ENCODE results near the gene IFFO2. TPM values are rescaled to one million over a fixed set of nuclear protein-coding genes. Genes with fewer than 3 reads are reported as not detected.

Gene IFFO2
- total RNA-seq, 1 donor from 2014 or later: 34.6 TPM

DNA sequence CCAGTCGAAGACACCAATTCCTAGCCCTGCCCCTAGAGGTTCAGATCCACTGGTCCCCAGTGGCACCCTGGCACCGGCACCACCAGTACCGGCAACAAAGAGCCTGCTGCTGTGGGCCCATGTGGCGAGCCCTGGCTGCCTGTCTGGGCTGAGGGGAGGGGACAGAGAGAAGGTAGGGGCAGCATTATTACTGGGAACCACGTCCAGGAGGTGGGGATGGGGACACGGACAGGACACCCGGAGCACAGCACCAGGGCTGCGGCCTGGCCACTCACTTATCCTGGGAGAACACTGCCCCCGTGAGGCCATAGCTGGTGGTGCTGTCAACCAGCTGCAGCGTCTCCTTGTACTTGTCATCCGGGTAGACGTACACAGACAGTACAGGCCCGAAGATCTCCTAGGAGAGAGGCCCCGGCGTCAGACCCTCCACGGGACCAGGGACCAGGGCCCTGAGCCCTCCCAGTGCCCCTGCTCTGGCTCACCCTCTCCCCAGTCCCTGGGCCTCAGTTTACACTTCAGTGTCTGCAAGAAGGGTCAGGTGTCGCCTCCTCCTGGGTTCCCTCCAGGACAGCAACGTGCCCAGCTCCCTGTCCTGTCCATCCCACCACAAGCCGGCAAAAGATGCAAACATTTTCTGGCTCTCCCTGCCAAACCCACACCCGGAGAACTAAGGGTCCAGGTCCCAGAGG, 81.2 kb downstream of the IFFO2 start:
- no peaks in the 10 kb centered on the region for H3K9me3 ChIP-seq
- no peak overlapping the region for H3K4me3 ChIP-seq
- no peak for DNase-seq (ENCODE audit: extremely low spot score in 2 of 2)
- H3K4me1 ChIP-seq: no peaks in the 10 kb centered on the region
- peaks cover 0 to 4% of the 10 kb centered on the region in 2 donors for H3K36me3 ChIP-seq
- intact Hi-C loops (cut with DNase I): loop anchor here (10.0 kb wide), 1 partner anchor 280 kb away; no protein-coding TSS in a partner anchor
- no peak overlapping the region for H3K27ac ChIP-seq
- TF ChIP-seq POLR2A (IDR thresholded peaks at IDR 0.05) (no peak), POLR2AphosphoS5 (IDR thresholded peaks at IDR 0.05; ENCODE audit: insufficient read depth in 1 of 2, low read depth in 1 of 2) (no peak)
- TF ChIP-seq, protein P1, sequence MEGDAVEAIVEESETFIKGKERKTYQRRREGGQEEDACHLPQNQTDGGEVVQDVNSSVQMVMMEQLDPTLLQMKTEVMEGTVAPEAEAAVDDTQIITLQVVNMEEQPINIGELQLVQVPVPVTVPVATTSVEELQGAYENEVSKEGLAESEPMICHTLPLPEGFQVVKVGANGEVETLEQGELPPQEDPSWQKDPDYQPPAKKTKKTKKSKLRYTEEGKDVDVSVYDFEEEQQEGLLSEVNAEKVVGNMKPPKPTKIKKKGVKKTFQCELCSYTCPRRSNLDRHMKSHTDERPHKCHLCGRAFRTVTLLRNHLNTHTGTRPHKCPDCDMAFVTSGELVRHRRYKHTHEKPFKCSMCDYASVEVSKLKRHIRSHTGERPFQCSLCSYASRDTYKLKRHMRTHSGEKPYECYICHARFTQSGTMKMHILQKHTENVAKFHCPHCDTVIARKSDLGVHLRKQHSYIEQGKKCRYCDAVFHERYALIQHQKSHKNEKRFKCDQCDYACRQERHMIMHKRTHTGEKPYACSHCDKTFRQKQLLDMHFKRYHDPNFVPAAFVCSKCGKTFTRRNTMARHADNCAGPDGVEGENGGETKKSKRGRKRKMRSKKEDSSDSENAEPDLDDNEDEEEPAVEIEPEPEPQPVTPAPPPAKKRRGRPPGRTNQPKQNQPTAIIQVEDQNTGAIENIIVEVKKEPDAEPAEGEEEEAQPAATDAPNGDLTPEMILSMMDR (IDR thresholded peaks at IDR 0.05): peak; percentile 51 to 69 (median 58)
- H3K27me3 ChIP-seq: no peaks in the 10 kb centered on the region

DNA sequence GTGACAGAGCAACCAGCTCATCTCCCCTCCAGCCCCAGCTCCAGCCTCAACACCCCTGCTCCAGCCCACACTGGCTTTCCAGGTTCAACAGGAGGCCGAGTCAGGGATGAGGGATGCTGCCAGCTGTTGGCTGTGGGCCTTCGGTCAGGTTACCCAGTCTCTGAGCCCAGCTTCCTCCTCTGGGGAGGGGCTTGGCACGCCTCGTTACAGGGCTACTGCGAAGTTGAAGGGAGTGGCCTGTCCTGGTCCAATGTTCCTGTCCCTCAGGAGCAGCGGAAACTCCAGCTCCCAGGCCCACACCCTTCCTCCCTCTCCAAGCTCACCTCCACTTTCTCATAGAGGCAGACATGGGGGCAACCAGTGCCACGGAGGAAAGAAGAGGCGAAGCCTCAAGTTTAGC, 81.9 kb downstream of the IFFO2 start:
- Histone ChIP-seq H3K4me1 (no peaks in the 10 kb centered on the region), H3K4me3 (no peak overlapping the region), H3K9me3 (no peaks in the 10 kb centered on the region), H3K27ac (no peak overlapping the region), H3K27me3 (no peaks in the 10 kb centered on the region), H3K36me3 (peaks cover 0 to 4% of the 10 kb centered on the region in 2 donors)
- no peak for TF ChIP-seq POLR2AphosphoS5 (IDR thresholded peaks at IDR 0.05; ENCODE audit: insufficient read depth in 1 of 2, low read depth in 1 of 2)
- TF ChIP-seq POLR2A (IDR thresholded peaks at IDR 0.05): no peak
- TF ChIP-seq, protein P1 (IDR thresholded peaks at IDR 0.05): no peak
- intact Hi-C loops (cut with DNase I): loop anchor here (10.0 kb wide), 1 partner anchor 280 kb away; no protein-coding TSS in a partner anchor
- no peak for DNase-seq (ENCODE audit: extremely low spot score in 2 of 2)

DNA sequence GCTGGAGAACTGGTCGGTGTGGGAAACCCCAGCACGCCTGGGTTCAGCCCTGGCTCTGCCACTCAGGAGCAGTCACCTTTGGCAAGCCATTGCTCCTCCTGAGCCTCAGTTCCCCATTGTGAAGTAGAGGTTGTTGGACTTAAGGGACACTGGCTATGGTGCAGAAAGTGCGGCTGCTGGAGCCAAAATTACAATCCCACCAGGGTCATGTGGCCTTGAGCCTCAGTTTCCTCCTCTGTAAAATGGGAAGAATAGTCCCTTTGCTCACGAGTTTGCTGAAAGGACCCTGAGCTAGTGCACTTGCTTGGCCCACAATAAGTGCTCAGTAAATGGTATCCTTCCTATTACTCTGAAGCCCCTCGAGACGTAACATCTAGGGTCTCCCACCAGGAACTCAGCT, 82.4 kb downstream of the IFFO2 start:
- Histone ChIP-seq H3K4me1 (no peaks in the 10 kb centered on the region), H3K27ac (no peak overlapping the region), H3K9me3 (no peaks in the 10 kb centered on the region), H3K4me3 (no peak overlapping the region), H3K27me3 (no peaks in the 10 kb centered on the region), H3K36me3 (peaks cover 0 to 4% of the 10 kb centered on the region in 2 donors)
- TF ChIP-seq, protein P1 (IDR thresholded peaks at IDR 0.05): no peak
- TF ChIP-seq POLR2A (IDR thresholded peaks at IDR 0.05): no peak
- no peak for TF ChIP-seq POLR2AphosphoS5 (IDR thresholded peaks at IDR 0.05; ENCODE audit: insufficient read depth in 1 of 2, low read depth in 1 of 2)
- intact Hi-C loops (cut with DNase I): loop anchor here (10.0 kb wide), 1 partner anchor 279 kb away; no protein-coding TSS in a partner anchor
- no peak for DNase-seq (ENCODE audit: extremely low spot score in 2 of 2)

DNA sequence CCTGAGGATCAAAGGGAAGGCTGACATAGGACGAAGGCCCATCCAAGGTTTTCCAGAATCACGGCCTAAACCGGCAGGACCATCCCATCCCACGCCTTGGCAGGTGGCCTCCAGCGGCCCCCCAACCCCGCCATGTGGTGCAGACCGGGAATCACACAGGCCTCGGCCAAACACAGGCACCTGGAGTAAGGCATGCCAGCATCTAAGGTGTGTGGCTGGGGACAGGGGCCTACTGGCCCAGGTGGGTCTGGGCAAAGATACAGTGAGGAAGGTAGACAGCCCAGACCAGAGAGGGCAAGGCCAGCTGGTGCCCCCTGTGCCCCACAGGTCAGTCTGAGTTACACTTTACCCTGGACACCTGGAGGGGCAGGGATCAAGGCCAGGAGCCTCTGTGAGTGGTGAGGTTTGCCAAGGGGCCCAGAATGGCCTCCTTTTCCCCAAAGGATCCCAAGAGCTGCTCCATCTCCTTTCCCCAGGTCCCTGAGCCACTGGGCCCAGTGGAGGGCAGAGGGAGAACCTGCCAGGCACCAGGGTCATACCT, 84.3 kb downstream of the IFFO2 start:
- no peak overlapping the region for H3K27ac ChIP-seq
- no peaks in the 10 kb centered on the region for H3K9me3 ChIP-seq
- no peaks in the 10 kb centered on the region for H3K27me3 ChIP-seq
- peaks cover 0 to 4% of the 10 kb centered on the region in 2 donors for H3K36me3 ChIP-seq
- H3K4me3 ChIP-seq: no peak overlapping the region
- TF ChIP-seq POLR2AphosphoS5 (IDR thresholded peaks at IDR 0.05; ENCODE audit: insufficient read depth in 1 of 2, low read depth in 1 of 2) (no peak), POLR2A (IDR thresholded peaks at IDR 0.05) (no peak)
- TF ChIP-seq, protein P1 (IDR thresholded peaks at IDR 0.05): no peak
- intact Hi-C loops (cut with DNase I): loop anchor here (10.0 kb wide), 1 partner anchor 277 kb away; no protein-coding TSS in a partner anchor
- no peaks in the 10 kb centered on the region for H3K4me1 ChIP-seq
- DNase-seq (ENCODE audit: extremely low spot score in 2 of 2): no peak
